ENCODE measurements around the gene CCNC. TPM values are rescaled to one million over a fixed set of nuclear protein-coding genes. Genes with fewer than 3 reads are reported as not detected.

Gene CCNC
- total and polyA plus RNA-seq, 2 experiments from 2014 or later: 108 to 143 TPM

DNA sequence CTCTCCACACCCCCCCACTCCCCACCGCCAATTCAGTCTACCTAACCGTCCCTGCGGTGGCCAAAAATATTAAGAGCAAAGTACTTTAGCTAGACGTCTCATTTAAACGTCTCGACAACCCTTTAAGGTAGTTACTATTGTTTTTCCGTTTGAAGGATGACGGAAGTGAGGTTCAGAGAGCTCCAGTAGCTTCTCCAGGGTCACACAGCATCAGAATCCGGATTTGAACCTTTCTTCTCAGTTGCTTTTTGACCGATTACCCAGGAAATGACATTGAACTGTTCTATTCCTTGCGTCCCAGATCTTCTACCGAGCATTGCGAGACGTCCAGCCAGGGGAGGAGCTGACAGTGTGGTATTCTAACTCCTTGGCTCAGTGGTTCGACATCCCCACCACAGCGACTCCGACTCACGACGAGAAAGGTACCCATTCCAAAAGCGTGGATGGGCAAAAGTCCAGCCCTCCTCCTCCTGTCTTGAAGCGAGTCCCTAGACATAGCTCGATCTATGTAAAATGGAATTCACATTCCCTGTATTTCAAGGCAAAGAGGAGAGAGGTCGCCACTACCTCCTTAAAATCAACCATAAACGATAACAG is 40.5 kb upstream of the CCNC start (continued):
- TF ChIP-seq, protein P1, sequence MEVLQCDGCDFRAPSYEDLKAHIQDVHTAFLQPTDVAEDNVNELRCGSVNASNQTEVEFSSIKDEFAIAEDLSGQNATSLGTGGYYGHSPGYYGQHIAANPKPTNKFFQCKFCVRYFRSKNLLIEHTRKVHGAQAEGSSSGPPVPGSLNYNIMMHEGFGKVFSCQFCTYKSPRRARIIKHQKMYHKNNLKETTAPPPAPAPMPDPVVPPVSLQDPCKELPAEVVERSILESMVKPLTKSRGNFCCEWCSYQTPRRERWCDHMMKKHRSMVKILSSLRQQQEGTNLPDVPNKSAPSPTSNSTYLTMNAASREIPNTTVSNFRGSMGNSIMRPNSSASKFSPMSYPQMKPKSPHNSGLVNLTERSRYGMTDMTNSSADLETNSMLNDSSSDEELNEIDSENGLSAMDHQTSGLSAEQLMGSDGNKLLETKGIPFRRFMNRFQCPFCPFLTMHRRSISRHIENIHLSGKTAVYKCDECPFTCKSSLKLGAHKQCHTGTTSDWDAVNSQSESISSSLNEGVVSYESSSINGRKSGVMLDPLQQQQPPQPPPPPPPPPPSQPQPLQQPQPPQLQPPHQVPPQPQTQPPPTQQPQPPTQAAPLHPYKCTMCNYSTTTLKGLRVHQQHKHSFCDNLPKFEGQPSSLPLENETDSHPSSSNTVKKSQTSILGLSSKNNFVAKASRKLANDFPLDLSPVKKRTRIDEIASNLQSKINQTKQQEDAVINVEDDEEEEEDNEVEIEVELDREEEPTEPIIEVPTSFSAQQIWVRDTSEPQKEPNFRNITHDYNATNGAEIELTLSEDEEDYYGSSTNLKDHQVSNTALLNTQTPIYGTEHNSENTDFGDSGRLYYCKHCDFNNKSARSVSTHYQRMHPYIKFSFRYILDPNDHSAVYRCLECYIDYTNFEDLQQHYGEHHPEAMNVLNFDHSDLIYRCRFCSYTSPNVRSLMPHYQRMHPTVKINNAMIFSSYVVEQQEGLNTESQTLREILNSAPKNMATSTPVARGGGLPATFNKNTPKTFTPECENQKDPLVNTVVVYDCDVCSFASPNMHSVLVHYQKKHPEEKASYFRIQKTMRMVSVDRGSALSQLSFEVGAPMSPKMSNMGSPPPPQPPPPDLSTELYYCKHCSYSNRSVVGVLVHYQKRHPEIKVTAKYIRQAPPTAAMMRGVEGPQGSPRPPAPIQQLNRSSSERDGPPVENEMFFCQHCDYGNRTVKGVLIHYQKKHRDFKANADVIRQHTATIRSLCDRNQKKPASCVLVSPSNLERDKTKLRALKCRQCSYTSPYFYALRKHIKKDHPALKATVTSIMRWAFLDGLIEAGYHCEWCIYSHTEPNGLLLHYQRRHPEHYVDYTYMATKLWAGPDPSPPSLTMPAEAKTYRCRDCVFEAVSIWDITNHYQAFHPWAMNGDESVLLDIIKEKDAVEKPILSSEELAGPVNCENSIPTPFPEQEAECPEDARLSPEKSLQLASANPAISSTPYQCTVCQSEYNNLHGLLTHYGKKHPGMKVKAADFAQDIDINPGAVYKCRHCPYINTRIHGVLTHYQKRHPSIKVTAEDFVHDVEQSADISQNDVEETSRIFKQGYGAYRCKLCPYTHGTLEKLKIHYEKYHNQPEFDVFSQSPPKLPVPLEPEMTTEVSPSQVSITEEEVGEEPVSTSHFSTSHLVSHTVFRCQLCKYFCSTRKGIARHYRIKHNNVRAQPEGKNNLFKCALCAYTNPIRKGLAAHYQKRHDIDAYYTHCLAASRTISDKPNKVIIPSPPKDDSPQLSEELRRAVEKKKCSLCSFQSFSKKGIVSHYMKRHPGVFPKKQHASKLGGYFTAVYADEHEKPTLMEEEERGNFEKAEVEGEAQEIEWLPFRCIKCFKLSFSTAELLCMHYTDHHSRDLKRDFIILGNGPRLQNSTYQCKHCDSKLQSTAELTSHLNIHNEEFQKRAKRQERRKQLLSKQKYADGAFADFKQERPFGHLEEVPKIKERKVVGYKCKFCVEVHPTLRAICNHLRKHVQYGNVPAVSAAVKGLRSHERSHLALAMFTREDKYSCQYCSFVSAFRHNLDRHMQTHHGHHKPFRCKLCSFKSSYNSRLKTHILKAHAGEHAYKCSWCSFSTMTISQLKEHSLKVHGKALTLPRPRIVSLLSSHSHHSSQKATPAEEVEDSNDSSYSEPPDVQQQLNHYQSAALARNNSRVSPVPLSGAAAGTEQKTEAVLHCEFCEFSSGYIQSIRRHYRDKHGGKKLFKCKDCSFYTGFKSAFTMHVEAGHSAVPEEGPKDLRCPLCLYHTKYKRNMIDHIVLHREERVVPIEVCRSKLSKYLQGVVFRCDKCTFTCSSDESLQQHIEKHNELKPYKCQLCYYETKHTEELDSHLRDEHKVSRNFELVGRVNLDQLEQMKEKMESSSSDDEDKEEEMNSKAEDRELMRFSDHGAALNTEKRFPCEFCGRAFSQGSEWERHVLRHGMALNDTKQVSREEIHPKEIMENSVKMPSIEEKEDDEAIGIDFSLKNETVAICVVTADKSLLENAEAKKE (CRISPR knock-in tag; IDR thresholded peaks at IDR 0.05): no peak

DNA sequence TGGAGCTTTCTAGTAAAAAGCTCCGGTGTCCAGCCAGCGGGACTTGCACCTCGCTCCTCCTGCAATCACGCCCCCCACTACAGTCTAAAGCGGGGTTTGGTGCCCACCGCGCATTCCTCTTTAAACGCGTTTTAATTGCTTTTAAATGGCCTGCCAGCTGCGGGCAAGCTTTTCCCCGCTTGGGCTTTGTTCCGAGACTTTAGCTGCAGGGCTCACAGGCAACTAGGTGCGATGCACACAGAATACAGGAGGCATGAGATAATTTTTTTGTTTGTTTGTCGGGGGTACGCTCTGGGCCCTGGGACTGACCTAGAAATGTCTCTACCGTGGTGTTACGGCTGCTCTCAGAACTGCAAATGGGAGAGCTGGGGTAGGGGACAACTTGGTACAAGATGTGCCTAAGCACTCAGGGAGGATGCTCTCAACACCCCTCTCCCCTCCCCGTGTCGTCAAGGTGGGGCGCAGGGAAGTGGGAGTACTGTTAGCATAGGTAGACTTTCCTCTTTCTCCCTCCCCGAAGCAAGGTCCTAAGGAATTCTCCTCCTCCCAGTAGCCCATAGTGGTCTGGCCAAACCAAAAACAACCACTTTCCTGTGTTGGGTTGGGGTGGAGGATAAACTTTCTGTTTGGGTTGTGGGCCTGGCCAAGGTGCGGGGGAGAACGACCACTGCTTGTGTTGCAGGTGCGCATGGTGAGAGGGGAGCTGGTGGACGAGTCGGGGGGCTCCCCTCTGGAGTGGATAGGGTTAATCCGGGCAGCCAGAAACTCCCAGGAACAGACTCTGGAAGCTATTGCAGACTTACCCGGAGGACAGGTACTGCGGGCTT is 39.8 kb upstream of the CCNC start:
- TF ChIP-seq, protein P2, sequence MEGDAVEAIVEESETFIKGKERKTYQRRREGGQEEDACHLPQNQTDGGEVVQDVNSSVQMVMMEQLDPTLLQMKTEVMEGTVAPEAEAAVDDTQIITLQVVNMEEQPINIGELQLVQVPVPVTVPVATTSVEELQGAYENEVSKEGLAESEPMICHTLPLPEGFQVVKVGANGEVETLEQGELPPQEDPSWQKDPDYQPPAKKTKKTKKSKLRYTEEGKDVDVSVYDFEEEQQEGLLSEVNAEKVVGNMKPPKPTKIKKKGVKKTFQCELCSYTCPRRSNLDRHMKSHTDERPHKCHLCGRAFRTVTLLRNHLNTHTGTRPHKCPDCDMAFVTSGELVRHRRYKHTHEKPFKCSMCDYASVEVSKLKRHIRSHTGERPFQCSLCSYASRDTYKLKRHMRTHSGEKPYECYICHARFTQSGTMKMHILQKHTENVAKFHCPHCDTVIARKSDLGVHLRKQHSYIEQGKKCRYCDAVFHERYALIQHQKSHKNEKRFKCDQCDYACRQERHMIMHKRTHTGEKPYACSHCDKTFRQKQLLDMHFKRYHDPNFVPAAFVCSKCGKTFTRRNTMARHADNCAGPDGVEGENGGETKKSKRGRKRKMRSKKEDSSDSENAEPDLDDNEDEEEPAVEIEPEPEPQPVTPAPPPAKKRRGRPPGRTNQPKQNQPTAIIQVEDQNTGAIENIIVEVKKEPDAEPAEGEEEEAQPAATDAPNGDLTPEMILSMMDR (conservative IDR thresholded peaks at IDR 0.05; ENCODE audit: low read depth in 2 of 2): no peak
- TF ChIP-seq JUNB (IDR thresholded peaks at IDR 0.05; ENCODE audit: unreplicated experiment) (no peak), ZNF114 (CRISPR knock-in tag; IDR thresholded peaks at IDR 0.05) (no peak), EZH2 (IDR thresholded peaks at IDR 0.05; ENCODE audit: low read depth, unreplicated experiment) (peak; percentile 96)
- TF ChIP-seq, protein P3, sequence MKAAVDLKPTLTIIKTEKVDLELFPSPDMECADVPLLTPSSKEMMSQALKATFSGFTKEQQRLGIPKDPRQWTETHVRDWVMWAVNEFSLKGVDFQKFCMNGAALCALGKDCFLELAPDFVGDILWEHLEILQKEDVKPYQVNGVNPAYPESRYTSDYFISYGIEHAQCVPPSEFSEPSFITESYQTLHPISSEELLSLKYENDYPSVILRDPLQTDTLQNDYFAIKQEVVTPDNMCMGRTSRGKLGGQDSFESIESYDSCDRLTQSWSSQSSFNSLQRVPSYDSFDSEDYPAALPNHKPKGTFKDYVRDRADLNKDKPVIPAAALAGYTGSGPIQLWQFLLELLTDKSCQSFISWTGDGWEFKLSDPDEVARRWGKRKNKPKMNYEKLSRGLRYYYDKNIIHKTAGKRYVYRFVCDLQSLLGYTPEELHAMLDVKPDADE (IDR thresholded peaks at IDR 0.05): no peak
- Mint-ChIP-seq H3K27me3 (ENCODE audit: insufficient read depth, low read depth, poor library complexity) (peaks cover 99% of the 10 kb centered on the region), H3K9me3 (peaks cover 3% of the 10 kb centered on the region; the same call in 1 of the 3 replicates), H3K27ac (no peak overlapping the region), H3K4me3 (peak overlapping the region; percentile 51; the same call in 2 of the 3 replicates), H3K4me1 (peaks cover 62% of the 10 kb centered on the region), H3K36me3 (ENCODE audit: low read depth) (no peaks in the 10 kb centered on the region)
- H3K36me3 ChIP-seq (ENCODE audit: insufficient read depth): no peaks in the 10 kb centered on the region
- no peak overlapping the region for H2AFZ ChIP-seq
- H3K79me2 ChIP-seq (replicated peaks; ENCODE audit: insufficient read depth): no peaks in the 10 kb centered on the region
- H3K4me2 ChIP-seq: peak overlapping the region; percentile 76
- peaks cover 47% of the 10 kb centered on the region for H4K20me1 ChIP-seq (replicated peaks; ENCODE audit: insufficient read depth)
- no peak overlapping the region for H3K27ac ChIP-seq (ENCODE audit: low read depth)
- peaks cover 80% of the 10 kb centered on the region for H3K4me1 ChIP-seq (ENCODE audit: insufficient read depth)
- peaks cover 51% of the 10 kb centered on the region for H3F3A ChIP-seq (replicated peaks; ENCODE audit: low read depth)
- no peaks in the 10 kb centered on the region for H3K9me2 ChIP-seq (ENCODE audit: insufficient read depth)
- ATAC-seq (no peak), DNase-seq (ENCODE audit: low spot score) (peak; percentile 51)
- H3K4me3 ChIP-seq: peak overlapping the region; percentile 45
- H3K27me3 ChIP-seq (ENCODE audit: insufficient read depth): peaks cover 100% of the 10 kb centered on the region

Data from GM23338 (cell line).